Ramos (cell line): ENCODE results near the gene ZNF784.

Source experiments
- in situ Hi-C: fragments of 300-500 bp; cut with MboI; formaldehyde crosslinking; loops from one replicate; pipeline ENCODE4 v1.14.3; 2022; ENCODE audit warnings: low sequenced_read_pairs; ENCODE audit not compliant: unreplicated experiment

ZNF784 gene

GRCh38 chr19:55659822-55660221 lies 35.5 kb upstream of the ZNF784 start:
- in situ Hi-C loops: loop anchor here (25.0 kb wide), 1 partner anchor 1473 kb away; the partner anchor contains the start of genes MBOAT7 and TSEN34

- in situ Hi-C loops: loop anchor here (25.0 kb wide), 1 partner anchor 1472 kb away; the partner anchor contains the start of genes MBOAT7 and TSEN34
Measured at GRCh38 chr19:55658846-55659459, 34.6 kb upstream of the ZNF784 start.

- in situ Hi-C loops: loop anchor here (25.0 kb wide), 1 partner anchor 1470 kb away; the partner anchor contains the start of genes MBOAT7 and TSEN34
Measured at GRCh38 chr19:55656988-55657747, 32.8 kb upstream of the ZNF784 start.

GRCh38 chr19:55656552-55656951 lies 32.2 kb upstream of the ZNF784 start:
- in situ Hi-C loops: loop anchor here (25.0 kb wide), 1 partner anchor 1469 kb away; the partner anchor contains the start of genes MBOAT7 and TSEN34

GRCh38 chr19:55655648-55656040 lies 31.3 kb upstream of the ZNF784 start:
- in situ Hi-C loops: loop anchor here (25.0 kb wide), 1 partner anchor 1468 kb away; the partner anchor contains the start of genes MBOAT7 and TSEN34

GRCh38 chr19:55654868-55655647 lies 30.7 kb upstream of the ZNF784 start, which contains the start of gene U2AF2:
U2AF2 (plus strand) TSS chr19:55655035; CDS start chr19:55655105, 70 bp downstream.
- in situ Hi-C loops: loop anchor here (25.0 kb wide), 1 partner anchor 1468 kb away; the partner anchor contains the start of genes MBOAT7 and TSEN34

GRCh38 chr19:55654323-55654867 lies 30.0 kb upstream of the ZNF784 start:
- in situ Hi-C loops: loop anchor here (25.0 kb wide), 1 partner anchor 1467 kb away; the partner anchor contains the start of genes MBOAT7 and TSEN34

GRCh38 chr19:55653651-55654322 lies 29.4 kb upstream of the ZNF784 start:
- in situ Hi-C loops: loop anchor here (25.0 kb wide), 1 partner anchor 1466 kb away; the partner anchor contains the start of genes MBOAT7 and TSEN34

GRCh38 chr19:55652311-55653128 lies 28.2 kb upstream of the ZNF784 start:
- in situ Hi-C loops: loop anchor here (25.0 kb wide), 1 partner anchor 1465 kb away; the partner anchor contains the start of genes MBOAT7 and TSEN34

GRCh38 chr19:55651236-55651635 lies 26.9 kb upstream of the ZNF784 start:
- in situ Hi-C loops: loop anchor here (25.0 kb wide), 1 partner anchor 1464 kb away; the partner anchor contains the start of genes MBOAT7 and TSEN34

- in situ Hi-C loops: loop anchor here (25.0 kb wide), 1 partner anchor 1463 kb away; the partner anchor contains the start of genes MBOAT7 and TSEN34
Measured at GRCh38 chr19:55650602-55651230, 26.4 kb upstream of the ZNF784 start.

GRCh38 chr19:55650126-55650557 lies 25.8 kb upstream of the ZNF784 start:
- in situ Hi-C loops: loop anchor here (25.0 kb wide), 1 partner anchor 1463 kb away; the partner anchor contains the start of genes MBOAT7 and TSEN34

- in situ Hi-C loops: loop anchor here (25.0 kb wide), 2 partner anchors 362 to 1462 kb away; partner anchors contain the start of genes BRSK1, HSPBP1, MBOAT7 and TSEN34
Measured at GRCh38 chr19:55649268-55650125, 25.1 kb upstream of the ZNF784 start.

GRCh38 chr19:55648585-55649267 lies 24.4 kb upstream of the ZNF784 start:
- in situ Hi-C loops: loop anchor here (25.0 kb wide), 1 partner anchor 361 kb away; the partner anchor contains the start of genes BRSK1 and HSPBP1

- in situ Hi-C loops: loop anchor here (25.0 kb wide), 1 partner anchor 361 kb away; the partner anchor contains the start of genes BRSK1 and HSPBP1
Measured at GRCh38 chr19:55647732-55648584, 23.6 kb upstream of the ZNF784 start, which contains the start of gene CCDC106. CCDC106 (plus strand) TSS chr19:55648212; CDS start chr19:55649047, 835 bp downstream.
